CD8-positive, alpha-beta memory T cell (primary cell): ENCODE data around the gene DGLUCY. TPM values are rescaled to one million over a fixed set of nuclear protein-coding genes. Genes with fewer than 3 reads are reported as not detected.

ENCODE experiments used
- CTCF ChIA-PET: fragments of 350-600 bp; sonication (Branson Sonifier 250); formaldehyde crosslinking; loops from one replicate; lab custom pipeline; 2021; ENCODE audit warnings: antibody characterized with exemption; lab: Charles Lee
- POLR2A ChIA-PET: fragments of 350-600 bp; sonication (Branson Sonifier 250); formaldehyde crosslinking; loops from one replicate; lab custom pipeline; 2021; ENCODE audit warnings: antibody characterized with exemption; lab: Charles Lee
- DNase-seq, 5 donors: peaks; one replicate each; pipeline versions ENCODE4 v3.0.0 to v3.0.0-alpha.2; 2020 to 2022; ENCODE audit warnings: mixed read lengths in 1 of 5
- H3K27ac ChIP-seq: one replicate; pipeline ENCODE4 v1.7.0; 2013; ENCODE audit warnings: low read depth, mild to moderate bottlenecking, low read length, moderate library complexity
- H3K27me3 ChIP-seq: 2 replicates; pipeline ENCODE4 v1.7.0; 2013; ENCODE audit warnings: low read length, mild to moderate bottlenecking; ENCODE audit not compliant: insufficient read depth, poor library complexity, severe bottlenecking
- H3K36me3 ChIP-seq: 2 replicates; pipeline ENCODE4 v1.7.0; 2013; ENCODE audit warnings: mild to moderate bottlenecking, low read length, moderate library complexity; ENCODE audit not compliant: insufficient read depth
- H3K4me1 ChIP-seq: 2 replicates; pipeline ENCODE4 v1.7.0; 2013; ENCODE audit warnings: mild to moderate bottlenecking, low read length, moderate library complexity; ENCODE audit not compliant: insufficient read depth
- H3K4me3 ChIP-seq: 2 replicates; pipeline ENCODE4 v1.7.0; 2013; ENCODE audit warnings: mild to moderate bottlenecking, low read length
- H3K9me3 ChIP-seq: 2 replicates; pipeline ENCODE4 v1.7.0; 2013; ENCODE audit warnings: mild to moderate bottlenecking, low read length
- H3K27ac Mint-ChIP-seq, 8 donors: one replicate each; pipeline ENCODE4 v1.8.0; 2020 to 2021; ENCODE audit warnings: mixed read lengths in 8 of 8, mild to moderate bottlenecking in 6 of 8, inconsistent platforms in 3 of 8, moderate library complexity in 3 of 8
- H3K27me3 Mint-ChIP-seq, 2 donors: one replicate each; pipeline ENCODE4 v1.8.0; 2020 to 2021; ENCODE audit warnings: mixed read lengths in 2 of 2, mild to moderate bottlenecking in 1 of 2, moderate library complexity in 1 of 2
- H3K36me3 Mint-ChIP-seq, 3 donors: one replicate each; pipeline ENCODE4 v1.8.0; 2020 to 2021; ENCODE audit warnings: mixed read lengths in 3 of 3, inconsistent platforms in 1 of 3, mild to moderate bottlenecking in 1 of 3
- H3K4me1 Mint-ChIP-seq, 3 donors: one replicate each; pipeline ENCODE4 v1.8.0; 2020 to 2021; ENCODE audit warnings: mixed read lengths in 3 of 3, inconsistent platforms in 1 of 3, mild to moderate bottlenecking in 1 of 3
- H3K4me3 Mint-ChIP-seq, 7 donors: one replicate each; pipeline ENCODE4 v1.8.0; 2020 to 2021; ENCODE audit warnings: mixed read lengths in 7 of 7, mild to moderate bottlenecking in 6 of 7, moderate library complexity in 4 of 7, inconsistent platforms in 2 of 7
- H3K9me3 Mint-ChIP-seq, 5 donors: one replicate each; pipeline ENCODE4 v1.8.0; 2020 to 2022; ENCODE audit warnings: mixed read lengths in 5 of 5, mild to moderate bottlenecking in 3 of 5, moderate library complexity in 2 of 5, inconsistent platforms in 1 of 5
- polyA plus RNA-seq: library from polyadenylated mRNA; unstranded; fragments of 300-500 nt; fragmentation: Illumina TruSeq; gene quantifications from one replicate; pipeline ENCODE4 v1.2.3, GENCODE V29; 2021
- total RNA-seq, 2 experiments: library from RNA; stranded (reverse); gene quantifications; one replicate each; pipeline ENCODE4 v1.2.3, GENCODE V29; 2021

DGLUCY gene
- total and polyA plus RNA-seq, 3 experiments from 2014 or later: 45.3 to 55.5 (median 48.7) TPM

GRCh38 chr14:91252871-91253794 lies 139.3 kb downstream of the DGLUCY start:
- no peaks in the 10 kb centered on the region for H3K9me3 Mint-ChIP-seq

GRCh38 chr14:91253795-91254323 lies 140.0 kb downstream of the DGLUCY start:
- Mint-ChIP-seq H3K4me1 (peaks cover 64 to 86% (median 84%) of the 10 kb centered on the region in 3 donors), H3K4me3 (peak overlapping the region; percentile 80 to 92 (median 87)), H3K27ac (peak overlapping the region; percentile 82 to 97 (median 90)), H3K27me3 (peaks cover 0 to 2% of the 10 kb centered on the region in 2 donors), H3K36me3 (peaks cover 0 to 3% (median 3%) of the 10 kb centered on the region in 3 donors), H3K9me3 (no peaks in the 10 kb centered on the region)
- Histone ChIP-seq H3K4me1 (peaks cover 64% of the 10 kb centered on the region), H3K9me3 (no peaks in the 10 kb centered on the region), H3K27ac (peak overlapping the region; percentile 57), H3K4me3 (peak overlapping the region; percentile 43), H3K36me3 (no peaks in the 10 kb centered on the region), H3K27me3 (no peaks in the 10 kb centered on the region)
- ChIA-PET POLR2A (interaction anchor here (0.8 to 3.3 kb wide), 3 partner anchors 10 to 25 kb away, joined by 3 to 16 read pairs (median 3); partner anchors contain the start of gene GPR68), CTCF (interaction anchor here (1.2 kb wide), 1 partner anchor 11 kb away, joined by 4 read pairs; no protein-coding TSS in a partner anchor)
- no peak for DNase-seq

More at GRCh38 chr14:91252871-91253794, 139.3 kb downstream of the DGLUCY start:
- ChIA-PET POLR2A (interaction anchor here (0.6 to 3.7 kb wide), 8 partner anchors 8 to 25 kb away, joined by 3 to 29 read pairs (median 10); partner anchors contain the start of gene GPR68), CTCF (interaction anchor here (1.0 to 3.8 kb wide), 7 partner anchors 10 to 76 kb away, joined by 3 to 19 read pairs (median 6); partner anchors contain the start of gene GPR68)
- peak; percentile 29 to 69 (median 54) for DNase-seq
- H3K36me3 ChIP-seq: no peaks in the 10 kb centered on the region
- Mint-ChIP-seq H3K4me3 (peak overlapping the region; percentile 77 to 91 (median 82)), H3K36me3 (peaks cover 0 to 3% (median 3%) of the 10 kb centered on the region in 3 donors), H3K4me1 (peaks cover 67 to 88% (median 86%) of the 10 kb centered on the region in 3 donors), H3K27me3 (peaks cover 0 to 2% of the 10 kb centered on the region in 2 donors), H3K27ac (peak overlapping the region; percentile 84 to 97 (median 94))
- no peaks in the 10 kb centered on the region for H3K27me3 ChIP-seq
- H3K27ac ChIP-seq: peak overlapping the region; percentile 65
- H3K9me3 ChIP-seq: no peaks in the 10 kb centered on the region
- peaks cover 69% of the 10 kb centered on the region for H3K4me1 ChIP-seq
- H3K4me3 ChIP-seq: peak overlapping the region; percentile 56

GRCh38 chr14:91254461-91254860 lies 140.6 kb downstream of the DGLUCY start:
- peak overlapping the region; percentile 82 to 97 (median 90) for H3K27ac Mint-ChIP-seq
- H3K9me3 Mint-ChIP-seq: no peaks in the 10 kb centered on the region
- peak in 3 of 5 donors; percentile 18 to 36 (median 36) for DNase-seq
- H3K4me3 ChIP-seq: peak overlapping the region; percentile 43
- no peaks in the 10 kb centered on the region for H3K27me3 ChIP-seq
- H3K36me3 ChIP-seq: no peaks in the 10 kb centered on the region
- H3K4me3 Mint-ChIP-seq: peak overlapping the region; percentile 80 to 92 (median 87)
- H3K27me3 Mint-ChIP-seq: peaks cover 0 to 2% of the 10 kb centered on the region in 2 donors
- H3K4me1 ChIP-seq: peaks cover 59% of the 10 kb centered on the region
- peaks cover 0 to 3% (median 2%) of the 10 kb centered on the region in 3 donors for H3K36me3 Mint-ChIP-seq
- peaks cover 63 to 83% (median 80%) of the 10 kb centered on the region in 3 donors for H3K4me1 Mint-ChIP-seq
- POLR2A ChIA-PET: interaction anchor here (0.8 to 3.3 kb wide), 3 partner anchors 10 to 26 kb away, joined by 3 to 16 read pairs (median 3); partner anchors contain the start of gene GPR68
- H3K9me3 ChIP-seq: no peaks in the 10 kb centered on the region
- no peak overlapping the region for H3K27ac ChIP-seq
- CTCF ChIA-PET: interaction anchor here (1.2 kb wide), 1 partner anchor 11 kb away, joined by 4 read pairs; no protein-coding TSS in a partner anchor

GRCh38 chr14:91255026-91255695 lies 141.3 kb downstream of the DGLUCY start:
- Histone ChIP-seq H3K27me3 (no peaks in the 10 kb centered on the region), H3K4me1 (peaks cover 52% of the 10 kb centered on the region), H3K9me3 (no peaks in the 10 kb centered on the region), H3K36me3 (no peaks in the 10 kb centered on the region), H3K27ac (no peak overlapping the region), H3K4me3 (no peak overlapping the region)
- POLR2A ChIA-PET: interaction anchor here (1.3 to 3.3 kb wide), 2 partner anchors 11 to 26 kb away, joined by 3 to 16 read pairs; partner anchors contain the start of gene GPR68
- no peak for DNase-seq
- peak overlapping the region in 6 of 7 donors; percentile 80 to 92 (median 86) for H3K4me3 Mint-ChIP-seq
- CTCF ChIA-PET: interaction anchor here (1.0 to 1.5 kb wide), 4 partner anchors 11 to 78 kb away, joined by 3 to 8 read pairs (median 4); partner anchors contain the start of gene GPR68
- peaks cover 0 to 2% of the 10 kb centered on the region in 2 donors for H3K27me3 Mint-ChIP-seq
- H3K9me3 Mint-ChIP-seq: no peaks in the 10 kb centered on the region
- H3K36me3 Mint-ChIP-seq: peaks cover 0 to 3% (median 0%) of the 10 kb centered on the region in 3 donors
- peak overlapping the region; percentile 55 to 97 (median 90) for H3K27ac Mint-ChIP-seq
- H3K4me1 Mint-ChIP-seq: peaks cover 61 to 76% (median 75%) of the 10 kb centered on the region in 3 donors

GRCh38 chr14:91256661-91257060 lies 142.8 kb downstream of the DGLUCY start:
- H3K27me3 ChIP-seq: no peaks in the 10 kb centered on the region
- no peak overlapping the region for H3K27ac ChIP-seq
- Mint-ChIP-seq H3K4me3 (peak overlapping the region in 1 of 7 donors; percentile 24), H3K4me1 (peaks cover 57 to 74% (median 73%) of the 10 kb centered on the region in 3 donors), H3K9me3 (no peaks in the 10 kb centered on the region), H3K36me3 (peaks cover 0 to 4% (median 0%) of the 10 kb centered on the region in 3 donors), H3K27me3 (peaks cover 0 to 5% of the 10 kb centered on the region in 2 donors), H3K27ac (peak overlapping the region in 4 of 8 donors; percentile 6 to 97 (median 43))
- ChIA-PET CTCF (interaction anchor here (1.0 to 1.5 kb wide), 3 partner anchors 12 to 80 kb away, joined by 3 to 8 read pairs (median 3); partner anchors contain the start of gene GPR68), POLR2A (interaction anchor here (3.3 kb wide), 1 partner anchor 13 kb away, joined by 16 read pairs; the partner anchor contains the start of gene GPR68)
- H3K4me1 ChIP-seq: peaks cover 47% of the 10 kb centered on the region
- H3K9me3 ChIP-seq: no peaks in the 10 kb centered on the region
- no peaks in the 10 kb centered on the region for H3K36me3 ChIP-seq
- H3K4me3 ChIP-seq: no peak overlapping the region
- DNase-seq: no peak

- no peaks in the 10 kb centered on the region for H3K9me3 ChIP-seq
- H3K27ac ChIP-seq: no peak overlapping the region
- Mint-ChIP-seq H3K27me3 (peaks cover 0 to 4% of the 10 kb centered on the region in 2 donors), H3K36me3 (peaks cover 0 to 1% (median 0%) of the 10 kb centered on the region in 3 donors), H3K4me3 (peak overlapping the region in 2 of 7 donors; percentile 15 to 54), H3K27ac (peak overlapping the region in 4 of 8 donors; percentile 63 to 97 (median 78)), H3K4me1 (peaks cover 53 to 72% (median 71%) of the 10 kb centered on the region in 3 donors), H3K9me3 (no peaks in the 10 kb centered on the region)
- CTCF ChIA-PET: no interaction called here
- no peaks in the 10 kb centered on the region for H3K36me3 ChIP-seq
- peaks cover 38% of the 10 kb centered on the region for H3K4me1 ChIP-seq
- POLR2A ChIA-PET: interaction anchor here (1.9 to 3.8 kb wide), 2 partner anchors 8 to 13 kb away, joined by 5 to 20 read pairs; partner anchors contain the start of gene GPR68
- H3K4me3 ChIP-seq: no peak overlapping the region
- no peaks in the 10 kb centered on the region for H3K27me3 ChIP-seq
- DNase-seq: no peak
Observed at GRCh38 chr14:91257328-91258010, 143.6 kb downstream of the DGLUCY start.
